ENCODE measurements around the gene TRIM45. TPM values are rescaled to one million over a fixed set of nuclear protein-coding genes. Genes with fewer than 3 reads are reported as not detected.

Gene TRIM45
- total RNA-seq, 1 experiment from 2014 or later: 5.1 TPM

DNA sequence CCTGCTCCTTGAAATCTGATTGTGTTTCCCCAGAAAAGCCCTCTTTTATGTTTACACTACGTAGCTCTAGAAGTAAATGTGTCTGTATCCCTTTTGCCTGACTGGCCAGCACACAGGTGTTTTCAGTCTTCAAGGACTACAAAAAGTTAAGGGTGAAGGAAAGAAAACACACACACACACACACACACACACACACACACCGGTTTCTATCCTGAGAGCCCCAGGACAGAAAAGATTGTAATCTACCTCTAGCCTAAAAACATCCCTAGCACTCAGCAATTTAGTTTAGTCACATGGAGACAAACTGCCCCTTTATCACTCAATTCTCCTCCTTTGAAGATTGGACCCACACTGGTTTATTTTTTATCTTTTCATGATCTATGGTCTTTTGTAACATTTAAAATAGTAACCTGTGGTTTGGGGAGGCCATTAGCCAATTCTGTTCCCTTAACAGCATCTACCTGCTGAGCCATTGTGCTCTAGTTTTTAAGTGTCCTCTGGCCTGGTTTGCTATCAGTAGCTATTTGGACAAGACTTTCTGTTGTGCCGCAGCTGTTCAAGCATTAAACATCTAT is 15.8 kb upstream of the TRIM45 start:
- Histone ChIP-seq H3K4me3 (ENCODE audit: low read depth, low read length) (no peak overlapping the region), H3K27me3 (replicated peaks; ENCODE audit: control insufficient read depth, insufficient read depth, low read length) (no peaks in the 10 kb centered on the region), H3K36me3 (ENCODE audit: control insufficient read depth, insufficient read depth, low read length) (no peaks in the 10 kb centered on the region), H3K4me1 (no peaks in the 10 kb centered on the region), H3K9me3 (no peaks in the 10 kb centered on the region)
- DNase-seq: no peak
- BruUV-seq (replicated peaks): no TSS peak
- no peaks in the 10 kb centered on the region for H3K27me3 Mint-ChIP-seq (ENCODE audit: insufficient read depth, unreplicated experiment)
- H3K27ac Mint-ChIP-seq (ENCODE audit: unreplicated experiment): no peak overlapping the region
- POLR2A ChIA-PET: no interaction called here
- CTCF ChIA-PET: interaction anchor here (0.7 kb wide), 1 partner anchor 147 kb away, joined by 3 read pairs; no protein-coding TSS in a partner anchor
- no peaks in the 10 kb centered on the region for H3K36me3 Mint-ChIP-seq (ENCODE audit: insufficient read depth, unreplicated experiment)
- H3K9me3 Mint-ChIP-seq (ENCODE audit: unreplicated experiment): no peaks in the 10 kb centered on the region
- intact Hi-C loops (cut with micrococcal nuclease; ENCODE audit: unreplicated experiment): no loop called here
- H3K4me1 Mint-ChIP-seq (ENCODE audit: low read depth, unreplicated experiment): no peaks in the 10 kb centered on the region
- TF ChIP-seq, protein P1, sequence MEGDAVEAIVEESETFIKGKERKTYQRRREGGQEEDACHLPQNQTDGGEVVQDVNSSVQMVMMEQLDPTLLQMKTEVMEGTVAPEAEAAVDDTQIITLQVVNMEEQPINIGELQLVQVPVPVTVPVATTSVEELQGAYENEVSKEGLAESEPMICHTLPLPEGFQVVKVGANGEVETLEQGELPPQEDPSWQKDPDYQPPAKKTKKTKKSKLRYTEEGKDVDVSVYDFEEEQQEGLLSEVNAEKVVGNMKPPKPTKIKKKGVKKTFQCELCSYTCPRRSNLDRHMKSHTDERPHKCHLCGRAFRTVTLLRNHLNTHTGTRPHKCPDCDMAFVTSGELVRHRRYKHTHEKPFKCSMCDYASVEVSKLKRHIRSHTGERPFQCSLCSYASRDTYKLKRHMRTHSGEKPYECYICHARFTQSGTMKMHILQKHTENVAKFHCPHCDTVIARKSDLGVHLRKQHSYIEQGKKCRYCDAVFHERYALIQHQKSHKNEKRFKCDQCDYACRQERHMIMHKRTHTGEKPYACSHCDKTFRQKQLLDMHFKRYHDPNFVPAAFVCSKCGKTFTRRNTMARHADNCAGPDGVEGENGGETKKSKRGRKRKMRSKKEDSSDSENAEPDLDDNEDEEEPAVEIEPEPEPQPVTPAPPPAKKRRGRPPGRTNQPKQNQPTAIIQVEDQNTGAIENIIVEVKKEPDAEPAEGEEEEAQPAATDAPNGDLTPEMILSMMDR (IDR thresholded peaks at IDR 0.05; ENCODE audit: insufficient read depth in 1 of 2, low read depth in 1 of 2, low read length in 1 of 2, severe bottlenecking in 1 of 2, unreplicated experiment in 1 of 2): no peak
- H3K4me3 Mint-ChIP-seq (ENCODE audit: unreplicated experiment): no peak overlapping the region

DNA sequence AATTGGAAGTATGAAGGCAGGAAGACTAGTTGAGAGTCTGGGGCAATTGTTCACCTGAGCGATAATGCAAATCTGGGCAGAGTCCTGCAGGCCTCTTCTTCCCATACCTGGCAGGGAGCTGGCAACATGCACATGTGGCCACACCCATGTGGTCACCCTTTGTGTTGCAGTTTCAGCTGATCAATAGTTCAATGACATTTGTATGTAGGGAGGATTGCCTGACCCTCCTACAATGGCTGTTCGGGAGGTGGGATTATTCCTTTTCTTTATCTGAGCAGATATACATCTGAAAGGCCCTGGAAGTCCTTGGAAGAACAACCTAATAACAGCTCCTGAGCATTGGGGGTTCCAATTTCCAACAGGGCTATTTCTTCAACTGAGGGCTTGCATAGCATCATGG is 15.2 kb upstream of the TRIM45 start:
- H3K4me3 Mint-ChIP-seq (ENCODE audit: unreplicated experiment): no peak overlapping the region
- TF ChIP-seq, protein P1 (IDR thresholded peaks at IDR 0.05; ENCODE audit: insufficient read depth in 1 of 2, low read depth in 1 of 2, low read length in 1 of 2, severe bottlenecking in 1 of 2, unreplicated experiment in 1 of 2): no peak
- Histone ChIP-seq H3K9me3 (no peaks in the 10 kb centered on the region), H3K36me3 (ENCODE audit: control insufficient read depth, insufficient read depth, low read length) (no peaks in the 10 kb centered on the region), H3K4me1 (no peaks in the 10 kb centered on the region), H3K4me3 (ENCODE audit: low read depth, low read length) (no peak overlapping the region), H3K27me3 (replicated peaks; ENCODE audit: control insufficient read depth, insufficient read depth, low read length) (no peaks in the 10 kb centered on the region)
- no peak for DNase-seq
- no TSS peak for BruUV-seq (replicated peaks)
- CTCF ChIA-PET: interaction anchor here (0.7 kb wide), 1 partner anchor 148 kb away, joined by 3 read pairs; no protein-coding TSS in a partner anchor
- no peak overlapping the region for H3K27ac Mint-ChIP-seq (ENCODE audit: unreplicated experiment)
- H3K36me3 Mint-ChIP-seq (ENCODE audit: insufficient read depth, unreplicated experiment): no peaks in the 10 kb centered on the region
- H3K9me3 Mint-ChIP-seq (ENCODE audit: unreplicated experiment): no peaks in the 10 kb centered on the region
- no peaks in the 10 kb centered on the region for H3K4me1 Mint-ChIP-seq (ENCODE audit: low read depth, unreplicated experiment)
- POLR2A ChIA-PET: no interaction called here
- no peaks in the 10 kb centered on the region for H3K27me3 Mint-ChIP-seq (ENCODE audit: insufficient read depth, unreplicated experiment)
- intact Hi-C loops (cut with micrococcal nuclease; ENCODE audit: unreplicated experiment): no loop called here

DNA sequence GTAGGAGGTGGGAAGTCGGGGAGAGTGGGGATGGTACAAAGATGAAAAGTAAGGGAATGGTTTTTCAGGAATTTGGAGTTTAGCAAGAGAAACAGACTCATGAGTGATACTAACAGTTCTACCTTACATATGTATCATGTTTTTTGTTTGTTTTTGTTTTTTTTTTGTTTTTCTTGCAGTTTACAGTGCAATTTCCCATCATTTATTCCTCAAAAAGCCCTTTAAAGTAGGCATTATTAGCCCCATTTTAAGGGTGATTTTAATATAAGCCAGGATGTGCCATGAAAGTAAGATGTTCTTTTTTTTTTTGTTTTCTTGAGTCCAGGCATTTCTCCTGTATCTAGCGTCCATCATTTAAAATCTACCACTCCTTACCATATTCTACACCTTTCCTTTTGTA is 13.8 kb upstream of the TRIM45 start:
- no peak overlapping the region for H3K4me3 Mint-ChIP-seq (ENCODE audit: unreplicated experiment)
- Histone ChIP-seq H3K36me3 (ENCODE audit: control insufficient read depth, insufficient read depth, low read length) (no peaks in the 10 kb centered on the region), H3K4me3 (ENCODE audit: low read depth, low read length) (no peak overlapping the region), H3K27me3 (replicated peaks; ENCODE audit: control insufficient read depth, insufficient read depth, low read length) (no peaks in the 10 kb centered on the region), H3K4me1 (no peaks in the 10 kb centered on the region), H3K9me3 (no peaks in the 10 kb centered on the region)
- intact Hi-C loops (cut with micrococcal nuclease; ENCODE audit: unreplicated experiment): no loop called here
- no peaks in the 10 kb centered on the region for H3K9me3 Mint-ChIP-seq (ENCODE audit: unreplicated experiment)
- TF ChIP-seq, protein P1 (IDR thresholded peaks at IDR 0.05; ENCODE audit: insufficient read depth in 1 of 2, low read depth in 1 of 2, low read length in 1 of 2, severe bottlenecking in 1 of 2, unreplicated experiment in 1 of 2): no peak
- ChIA-PET CTCF (interaction anchor here (1.1 kb wide), 1 partner anchor 152 kb away, joined by 3 read pairs; no protein-coding TSS in a partner anchor), POLR2A (no interaction called here)
- no peaks in the 10 kb centered on the region for H3K4me1 Mint-ChIP-seq (ENCODE audit: low read depth, unreplicated experiment)
- H3K27me3 Mint-ChIP-seq (ENCODE audit: insufficient read depth, unreplicated experiment): no peaks in the 10 kb centered on the region
- no peaks in the 10 kb centered on the region for H3K36me3 Mint-ChIP-seq (ENCODE audit: insufficient read depth, unreplicated experiment)
- DNase-seq: no peak
- BruUV-seq (replicated peaks): no TSS peak
- no peak overlapping the region for H3K27ac Mint-ChIP-seq (ENCODE audit: unreplicated experiment)

Data from Caco-2 (cell line).